ENCODE results near the gene UBA3. TPM values are rescaled to one million over a fixed set of nuclear protein-coding genes. Genes with fewer than 3 reads are reported as not detected.

UBA3 gene
- total RNA-seq (81.6 and 84.6 TPM in 2 replicates), polyA plus RNA-seq (30.9 and 39.4 TPM in 2 replicates), polyA minus RNA-seq (52.9 and 69.9 TPM in 2 replicates), Bru-seq, nascent RNA (percentile 92 among the genes with signal in this experiment), BruChase-seq, experiment 1, labeled RNA remaining after a 6-hour chase (percentile 92 among the genes with signal in this experiment), BruChase-seq, experiment 2, labeled RNA remaining after a 2-hour chase (percentile 97 among the genes with signal in this experiment)
- 52.4 and 54.6 TPM in 2 replicates for polyA plus RNA-seq (2011; cell fraction: cytosol; rRNA removed)
- 113 and 114 TPM in 2 replicates for polyA plus RNA-seq (2011; cell fraction: nucleus; rRNA removed)
- polyA plus RNA-seq (2012): 40.4 and 79.9 TPM in 2 replicates
- 16.2 TPM for polyA minus RNA-seq (2011; cell fraction: cytosol; rRNA and poly(A)+ RNA removed)
- 44.4 and 49.2 TPM in 2 replicates for polyA minus RNA-seq (2011; cell fraction: nucleus; rRNA and poly(A)+ RNA removed)
- long read RNA-seq, transcript UBA3-201 (17 exons, 2,112 nt): minor isoform, 27 of 188 reads
- long read RNA-seq, transcript UBA3-202 (18 exons, 2,154 nt): major isoform, 119 of 188 reads
- long read RNA-seq, transcript UBA3-206 (2 exons, 431 nt): minor isoform, 6 of 188 reads
- long read RNA-seq, partial matches to known transcripts: 9 of 188 reads
- long read RNA-seq, other reads (novel, unspliced or antisense): 24 of 188 reads

GRCh38 chr3:69080233-69080920 is at the start of gene UBA3:
TSS of gene UBA3 (minus strand) at chr3:69080365. CDS start at chr3:69080353, 12 bp downstream.
- peak within 1 kb of the TSS; percentile 23 for H2AFZ ChIP-seq (ENCODE audit: low read depth, low read length)
- H3K4me1 ChIP-seq (ENCODE audit: control insufficient read depth, extremely low read depth, insufficient read depth, low read length): peaks cover 55% of the 10 kb centered on the region
- peak; percentile 86 for DNase-seq (ENCODE audit: low read depth, low spot score)
- peaks cover 33% of the 10 kb centered on the region for H3K79me2 ChIP-seq (ENCODE audit: control insufficient read depth, insufficient read depth, low read length)
- peak; percentile 72 for FAIRE-seq
- no peak for TF ChIP-seq FOS (IDR thresholded peaks at IDR 0.05; ENCODE audit: borderline replicate concordance, insufficient read depth, low read length)
- TF ChIP-seq POLR2AphosphoS5 (IDR thresholded peaks at IDR 0.05; ENCODE audit: insufficient read depth, low read depth, low read length): peak; percentile 81
- peak; percentile 86 for TF ChIP-seq POLR2A (IDR thresholded peaks at IDR 0.05; ENCODE audit: low read depth, low read length)
- peak; percentile 14 for TF ChIP-seq MAX (IDR thresholded peaks at IDR 0.05; ENCODE audit: insufficient read depth, insufficient read length)
- TF ChIP-seq EZH2 (IDR thresholded peaks at IDR 0.05; ENCODE audit: borderline replicate concordance, low read depth, low read length, severe bottlenecking): no peak
- no peak for TF ChIP-seq CTCF (IDR thresholded peaks at IDR 0.05; ENCODE audit: extremely low read depth in 1 of 2, insufficient read depth in 1 of 2, low read depth in 1 of 2, low read length in 2 of 2)
- no peak for TF ChIP-seq JUN (IDR thresholded peaks at IDR 0.05; ENCODE audit: borderline replicate concordance, insufficient read depth, insufficient read length, low read depth)
- H3K36me3 ChIP-seq (ENCODE audit: control insufficient read depth in 2 of 2, extremely low read depth in 1 of 2, insufficient read depth in 2 of 2, low read length in 2 of 2): peaks cover 0 to 2% of the 10 kb centered on the region in 2 experiments
- peak within 1 kb of the TSS; percentile 61 for H3K9ac ChIP-seq (replicated peaks; ENCODE audit: extremely low read depth, insufficient read depth, low read length)
- no peaks in the 10 kb centered on the region for H4K20me1 ChIP-seq (replicated peaks; ENCODE audit: control insufficient read depth, extremely low read depth, insufficient read depth, low read length)
- peak within 1 kb of the TSS; percentile 96 for H3K4me2 ChIP-seq (ENCODE audit: insufficient read depth, low read length)
- H3K9me1 ChIP-seq (replicated peaks; ENCODE audit: control insufficient read depth, extremely low read depth, insufficient read depth, low read length): no peaks in the 10 kb centered on the region
- no TSS peak for BruUV-seq (replicated peaks)
- POLR2A ChIA-PET: interaction anchor here (0.7 kb wide), 1 partner anchor 67 kb away, joined by 4 read pairs; the partner anchor contains the start of gene EOGT
- H3K9me3 ChIP-seq (replicated peaks; ENCODE audit: control insufficient read depth, insufficient read depth, low read length): no peaks in the 10 kb centered on the region
- dilution Hi-C loops (cut with MboI; ENCODE audit: extremely low pct_ligation_motif_present, low sequenced_read_pairs) (no loop called here), intact Hi-C loops (cut with micrococcal nuclease) (loop anchor here (1.0 kb wide), 1 partner anchor 28 kb away; the partner anchor contains the start of gene TMF1)
- H3K27me3 ChIP-seq (ENCODE audit: control insufficient read depth in 2 of 2, insufficient read depth in 2 of 2, low read length in 2 of 2): no peaks in the 10 kb centered on the region
- CTCF ChIA-PET: interaction anchor here (1.1 kb wide), 1 partner anchor 11 kb away, joined by 3 read pairs; no protein-coding TSS in a partner anchor
- peak within 1 kb of the TSS; percentile 44 to 95 (median 92) for H3K4me3 ChIP-seq (replicated peaks in 1 of 3; ENCODE audit: insufficient read depth in 1 of 3, low read depth in 1 of 3, low read length in 3 of 3)
- peak within 1 kb of the TSS; percentile 13 for H3K27ac ChIP-seq (ENCODE audit: insufficient read depth, low read depth, low read length)

All from endothelial cell of umbilical vein (primary cell).